Stimulated activated naive B cell treated with anti-CD40 and anti-IgM and Interleukin-4, amounts not matched to agents 10 μg/mL and 1 μg/mL and 100 μg/mL, for 72 hours (primary cell): ENCODE data around the gene MKRN2OS.

Experiments used
- ATAC-seq, 2 donors: fragments of 150-1000 bp; cut with Tn5 transposase; replicated peaks; 2 replicates each; pipeline ENCODE4 v1.10.0; 2021; ENCODE audit warnings: moderate library complexity in 1 of 2
- DNase-seq: peaks from one replicate; pipeline ENCODE4 v3.0.0; 2021
- H3K27ac Mint-ChIP-seq: one replicate; pipeline ENCODE4 v1.8.0; 2022; ENCODE audit warnings: mild to moderate bottlenecking, mixed read lengths
- H3K27me3 Mint-ChIP-seq, 2 donors: one replicate each; pipeline ENCODE4 v1.8.0; 2022; ENCODE audit warnings: mixed read lengths in 2 of 2
- H3K36me3 Mint-ChIP-seq, 2 donors: one replicate each; pipeline ENCODE4 v1.8.0; 2022; ENCODE audit warnings: mixed read lengths in 2 of 2, mild to moderate bottlenecking in 1 of 2
- H3K4me1 Mint-ChIP-seq, 2 donors: one replicate each; pipeline ENCODE4 v1.8.0; 2022; ENCODE audit warnings: mixed read lengths in 2 of 2, mild to moderate bottlenecking in 1 of 2
- H3K4me3 Mint-ChIP-seq, 2 donors: one replicate each; pipeline ENCODE4 v1.8.0; 2022; ENCODE audit warnings: mild to moderate bottlenecking in 2 of 2, mixed read lengths in 2 of 2, moderate library complexity in 1 of 2
- H3K9me3 Mint-ChIP-seq, 2 donors: one replicate each; pipeline ENCODE4 v1.8.0; 2022; ENCODE audit warnings: mixed read lengths in 2 of 2, mild to moderate bottlenecking in 1 of 2

MKRN2OS gene

DNA sequence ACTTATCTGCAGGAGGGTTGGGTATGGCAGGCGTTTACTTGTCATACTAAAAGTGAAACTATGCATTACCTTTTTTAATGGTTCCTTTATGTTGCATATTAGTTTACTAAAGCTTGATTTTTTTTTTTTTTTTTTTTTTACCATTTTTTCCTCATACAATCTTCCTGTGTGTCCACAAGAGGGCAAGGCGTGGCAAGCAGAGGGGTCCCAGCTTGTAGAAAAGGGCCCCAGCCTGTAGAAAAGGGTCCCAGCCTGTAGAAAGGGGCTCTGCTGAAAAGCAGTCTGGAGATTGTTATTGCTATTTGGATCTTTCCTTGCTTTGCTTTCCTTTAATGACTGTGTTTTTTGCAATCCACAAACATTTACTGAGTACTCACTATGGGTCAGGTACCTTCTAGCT lies 33.4 kb upstream of the MKRN2OS start:
- Mint-ChIP-seq H3K4me1 (peaks cover 6 to 15% of the 10 kb centered on the region in 2 donors), H3K9me3 (peaks cover 0 to 2% of the 10 kb centered on the region in 2 donors), H3K36me3 (peaks cover 54 to 70% of the 10 kb centered on the region in 2 donors), H3K4me3 (no peak overlapping the region), H3K27ac (no peak overlapping the region), H3K27me3 (no peaks in the 10 kb centered on the region)
- no peak for ATAC-seq
- no peak for DNase-seq

DNA sequence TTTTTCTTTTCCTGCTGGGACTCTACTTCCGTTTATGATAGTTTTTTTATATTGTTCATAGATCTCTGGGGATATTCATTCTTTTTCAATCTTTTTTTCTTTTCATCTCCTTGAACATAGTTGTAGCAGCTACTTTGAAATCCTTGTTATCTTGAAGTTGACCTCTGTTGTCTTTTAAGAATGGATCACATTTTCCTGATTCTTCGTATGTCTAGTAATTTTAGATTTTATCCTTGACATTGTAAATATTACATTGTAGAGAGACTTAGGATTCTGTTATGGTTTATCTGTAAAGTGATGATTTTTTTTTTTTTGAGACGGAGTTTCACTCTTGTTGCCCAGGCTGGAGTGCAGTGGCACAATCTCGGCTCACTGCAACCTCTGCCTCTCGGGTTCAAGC lies 32.1 kb upstream of the MKRN2OS start:
- no peak for DNase-seq
- ATAC-seq, result no peak
- Mint-ChIP-seq H3K4me3 (no peak overlapping the region), H3K36me3 (peaks cover 60 to 71% of the 10 kb centered on the region in 2 donors), H3K4me1 (peaks cover 6 to 15% of the 10 kb centered on the region in 2 donors), H3K9me3 (peaks cover 0 to 2% of the 10 kb centered on the region in 2 donors), H3K27me3 (no peaks in the 10 kb centered on the region), H3K27ac (no peak overlapping the region)

DNA sequence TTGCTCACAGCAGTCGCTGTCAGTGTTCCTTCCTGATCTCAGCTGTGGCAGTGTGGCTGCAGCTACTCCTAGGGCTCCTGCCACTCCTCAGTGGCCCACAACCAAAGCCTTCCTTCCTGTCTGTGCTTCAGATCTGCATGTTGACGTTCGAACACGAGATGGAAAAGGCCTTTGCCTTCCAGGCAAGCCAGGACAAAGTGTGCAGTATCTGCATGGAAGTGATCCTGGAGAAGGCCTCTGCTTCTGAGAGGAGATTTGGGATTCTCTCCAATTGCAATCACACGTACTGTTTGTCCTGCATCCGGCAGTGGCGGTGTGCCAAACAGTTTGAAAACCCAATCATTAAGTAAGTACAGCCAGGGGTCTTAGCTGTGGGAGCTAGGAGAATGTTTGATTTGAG lies 29.4 kb upstream of the MKRN2OS start:
- Mint-ChIP-seq H3K36me3 (peaks cover 61 to 81% of the 10 kb centered on the region in 2 donors), H3K27ac (no peak overlapping the region), H3K27me3 (no peaks in the 10 kb centered on the region), H3K9me3 (peaks cover 0 to 2% of the 10 kb centered on the region in 2 donors), H3K4me3 (no peak overlapping the region), H3K4me1 (peaks cover 4 to 12% of the 10 kb centered on the region in 2 donors)
- ATAC-seq (no peak), DNase-seq (no peak)

GRCh38 chr3:12574131-12574530 lies 28.8 kb upstream of the MKRN2OS start:
- no peak for ATAC-seq
- Mint-ChIP-seq H3K9me3 (peaks cover 0 to 2% of the 10 kb centered on the region in 2 donors), H3K27me3 (no peaks in the 10 kb centered on the region), H3K36me3 (peaks cover 59 to 80% of the 10 kb centered on the region in 2 donors), H3K4me1 (peaks cover 0 to 7% of the 10 kb centered on the region in 2 donors), H3K4me3 (no peak overlapping the region), H3K27ac (peak overlapping the region; percentile 22)
- DNase-seq, result no peak

DNA sequence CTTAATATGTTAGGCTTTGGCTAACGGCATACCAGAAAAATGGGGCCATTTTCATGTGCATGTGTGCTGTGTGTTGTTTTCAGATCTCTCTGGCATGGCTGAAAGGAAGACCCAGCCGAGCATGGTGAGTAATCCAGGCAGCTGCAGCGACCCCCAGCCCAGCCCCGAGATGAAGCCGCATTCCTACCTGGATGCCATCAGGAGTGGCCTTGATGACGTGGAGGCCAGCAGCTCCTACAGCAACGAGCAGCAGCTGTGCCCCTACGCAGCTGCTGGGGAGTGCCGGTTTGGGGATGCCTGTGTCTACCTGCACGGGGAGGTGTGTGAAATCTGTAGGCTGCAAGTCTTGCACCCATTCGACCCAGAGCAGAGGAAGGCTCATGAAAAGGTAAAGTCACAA lies 26.7 kb upstream of the MKRN2OS start:
- H3K4me3 Mint-ChIP-seq, result no peak overlapping the region
- no peak for DNase-seq
- no peak overlapping the region for H3K27ac Mint-ChIP-seq
- H3K4me1 Mint-ChIP-seq, result peaks cover 0 to 8% of the 10 kb centered on the region in 2 donors
- no peak for ATAC-seq
- peaks cover 0 to 2% of the 10 kb centered on the region in 2 donors for H3K9me3 Mint-ChIP-seq
- peaks cover 49 to 79% of the 10 kb centered on the region in 2 donors for H3K36me3 Mint-ChIP-seq
- H3K27me3 Mint-ChIP-seq, result no peaks in the 10 kb centered on the region

GRCh38 chr3:12569836-12570235 lies 24.5 kb upstream of the MKRN2OS start:
- Mint-ChIP-seq H3K27me3 (no peaks in the 10 kb centered on the region), H3K4me3 (no peak overlapping the region), H3K9me3 (peaks cover 4 to 5% of the 10 kb centered on the region in 2 donors), H3K4me1 (peaks cover 3 to 8% of the 10 kb centered on the region in 2 donors), H3K27ac (no peak overlapping the region), H3K36me3 (peaks cover 50 to 78% of the 10 kb centered on the region in 2 donors)
- DNase-seq (no peak), ATAC-seq (no peak)

GRCh38 chr3:12568747-12569146 lies 23.4 kb upstream of the MKRN2OS start:
- peaks cover 6 to 8% of the 10 kb centered on the region in 2 donors for H3K4me1 Mint-ChIP-seq
- no peak for DNase-seq
- H3K4me3 Mint-ChIP-seq, result no peak overlapping the region
- H3K27ac Mint-ChIP-seq, result no peak overlapping the region
- no peaks in the 10 kb centered on the region for H3K27me3 Mint-ChIP-seq
- H3K9me3 Mint-ChIP-seq, result peaks cover 4 to 5% of the 10 kb centered on the region in 2 donors
- ATAC-seq, result no peak
- H3K36me3 Mint-ChIP-seq, result peaks cover 49 to 72% of the 10 kb centered on the region in 2 donors

GRCh38 chr3:12566976-12567375 lies 21.7 kb upstream of the MKRN2OS start:
- no peak overlapping the region for H3K4me3 Mint-ChIP-seq
- H3K9me3 Mint-ChIP-seq, result peaks cover 4 to 5% of the 10 kb centered on the region in 2 donors
- ATAC-seq (no peak), DNase-seq (no peak)
- H3K4me1 Mint-ChIP-seq, result peaks cover 9 to 14% of the 10 kb centered on the region in 2 donors
- no peak overlapping the region for H3K27ac Mint-ChIP-seq
- H3K27me3 Mint-ChIP-seq, result no peaks in the 10 kb centered on the region
- peaks cover 38 to 60% of the 10 kb centered on the region in 2 donors for H3K36me3 Mint-ChIP-seq

DNA sequence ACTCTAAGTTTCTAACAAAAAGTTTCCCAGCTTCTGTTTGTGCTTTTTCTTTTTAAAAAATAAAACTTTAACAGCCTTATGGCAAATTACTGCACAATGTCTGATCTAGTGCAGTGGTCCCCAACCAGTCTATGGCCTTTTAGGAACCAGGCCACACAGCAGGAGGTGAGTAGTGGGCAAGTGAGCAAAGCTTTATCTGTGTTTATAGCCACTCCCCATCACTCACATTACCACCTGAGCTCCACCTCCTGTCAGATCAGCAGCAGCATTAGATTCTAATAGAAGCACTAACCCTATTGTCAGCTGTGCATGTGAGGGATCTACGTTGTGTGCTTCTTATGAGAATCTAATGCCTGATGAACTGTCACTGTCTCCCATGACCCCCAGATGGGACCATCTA lies 17.2 kb upstream of the MKRN2OS start:
- DNase-seq, result no peak
- Mint-ChIP-seq H3K4me3 (no peak overlapping the region), H3K9me3 (peaks cover 4 to 5% of the 10 kb centered on the region in 2 donors), H3K4me1 (peaks cover 30 to 47% of the 10 kb centered on the region in 2 donors), H3K36me3 (peaks cover 20 to 26% of the 10 kb centered on the region in 2 donors), H3K27ac (peak overlapping the region; percentile 81), H3K27me3 (no peaks in the 10 kb centered on the region)
- ATAC-seq, result no peak

GRCh38 chr3:12561397-12561796 lies 16.1 kb upstream of the MKRN2OS start:
- H3K9me3 Mint-ChIP-seq, result peaks cover 0 to 4% of the 10 kb centered on the region in 2 donors
- no peaks in the 10 kb centered on the region for H3K27me3 Mint-ChIP-seq
- H3K4me3 Mint-ChIP-seq, result no peak overlapping the region
- DNase-seq (no peak), ATAC-seq (no peak)
- H3K27ac Mint-ChIP-seq, result no peak overlapping the region
- H3K36me3 Mint-ChIP-seq, result peaks cover 13 to 17% of the 10 kb centered on the region in 2 donors
- peaks cover 32 to 50% of the 10 kb centered on the region in 2 donors for H3K4me1 Mint-ChIP-seq

GRCh38 chr3:12560505-12561190 lies 15.3 kb upstream of the MKRN2OS start:
- DNase-seq (no peak), ATAC-seq (peak; percentile 22 to 28)
- H3K9me3 Mint-ChIP-seq, result no peaks in the 10 kb centered on the region
- peaks cover 33 to 57% of the 10 kb centered on the region in 2 donors for H3K4me1 Mint-ChIP-seq
- H3K27me3 Mint-ChIP-seq, result no peaks in the 10 kb centered on the region
- H3K4me3 Mint-ChIP-seq, result peak overlapping the region; percentile 18 to 40
- H3K36me3 Mint-ChIP-seq, result peaks cover 8 to 12% of the 10 kb centered on the region in 2 donors
- H3K27ac Mint-ChIP-seq, result peak overlapping the region; percentile 39

DNA sequence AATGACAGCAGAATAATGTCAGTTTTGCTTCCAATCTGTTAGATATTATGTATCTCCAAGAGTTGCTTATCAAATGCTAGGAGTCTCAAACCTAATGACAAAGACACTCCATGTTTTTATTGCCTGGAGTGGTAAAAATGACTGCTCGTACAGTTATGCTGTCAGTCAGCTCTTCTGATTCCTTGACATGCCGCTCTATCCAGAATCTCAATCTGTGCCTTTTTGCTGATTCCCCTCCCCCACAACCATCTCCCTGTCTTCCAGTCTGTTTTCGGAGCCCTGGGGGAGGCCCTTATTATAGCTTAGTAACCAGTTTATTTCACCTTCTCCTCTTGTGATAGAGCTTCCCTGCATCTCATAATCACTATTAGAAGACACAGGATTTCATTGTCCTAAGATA lies 14.2 kb upstream of the MKRN2OS start:
- no peak overlapping the region for H3K4me3 Mint-ChIP-seq
- peaks cover 2% of the 10 kb centered on the region in 2 donors for H3K36me3 Mint-ChIP-seq
- H3K4me1 Mint-ChIP-seq, result peaks cover 30 to 59% of the 10 kb centered on the region in 2 donors
- no peak overlapping the region for H3K27ac Mint-ChIP-seq
- H3K27me3 Mint-ChIP-seq, result peaks cover 6 to 8% of the 10 kb centered on the region in 2 donors
- ATAC-seq, result no peak
- no peaks in the 10 kb centered on the region for H3K9me3 Mint-ChIP-seq
- no peak for DNase-seq

GRCh38 chr3:12558706-12559105 lies 13.4 kb upstream of the MKRN2OS start:
- no peak overlapping the region for H3K27ac Mint-ChIP-seq
- H3K4me3 Mint-ChIP-seq, result peak overlapping the region; percentile 86 to 91
- no peaks in the 10 kb centered on the region for H3K36me3 Mint-ChIP-seq
- H3K4me1 Mint-ChIP-seq, result peaks cover 30 to 59% of the 10 kb centered on the region in 2 donors
- H3K9me3 Mint-ChIP-seq, result no peaks in the 10 kb centered on the region
- DNase-seq, result no peak
- peaks cover 8 to 11% of the 10 kb centered on the region in 2 donors for H3K27me3 Mint-ChIP-seq
- ATAC-seq, result no peak

- no peak for DNase-seq
- H3K9me3 Mint-ChIP-seq, result no peaks in the 10 kb centered on the region
- H3K27me3 Mint-ChIP-seq, result peaks cover 12 to 14% of the 10 kb centered on the region in 2 donors
- H3K27ac Mint-ChIP-seq, result peak overlapping the region; percentile 93
- H3K4me3 Mint-ChIP-seq, result peak overlapping the region; percentile 86 to 91
- ATAC-seq, result no peak
- peaks cover 31 to 58% of the 10 kb centered on the region in 2 donors for H3K4me1 Mint-ChIP-seq
- H3K36me3 Mint-ChIP-seq, result no peaks in the 10 kb centered on the region
Measured at GRCh38 chr3:12557473-12558100, 12.3 kb upstream of the MKRN2OS start.
